Mesothelial cell of epicardium (in vitro differentiated cells): ENCODE data around the gene REEP6. TPM values are rescaled to one million over a fixed set of nuclear protein-coding genes. Genes with fewer than 3 reads are reported as not detected.

Source experiments
- DNase-seq, 2 experiments: peaks; one replicate each; pipeline ENCODE4 v3.0.0; 2021; ENCODE audit warnings: low spot score in 2 of 2; ENCODE audit not compliant: unreplicated experiment in 2 of 2
- H3K27ac Mint-ChIP-seq: 2 replicates; pipeline ENCODE4 v1.8.0; 2021; ENCODE audit warnings: mixed read lengths
- H3K27me3 Mint-ChIP-seq: 2 replicates; pipeline ENCODE4 v1.8.0; 2021; ENCODE audit warnings: low read depth, mixed read lengths
- H3K36me3 Mint-ChIP-seq: 2 replicates; pipeline ENCODE4 v1.8.0; 2021; ENCODE audit warnings: mixed read lengths
- H3K4me1 Mint-ChIP-seq: 2 replicates; pipeline ENCODE4 v1.8.0; 2021; ENCODE audit warnings: mixed read lengths
- H3K4me3 Mint-ChIP-seq: 2 replicates; pipeline ENCODE4 v1.8.0; 2021; ENCODE audit warnings: mild to moderate bottlenecking, moderate library complexity, mixed read lengths
- H3K9me3 Mint-ChIP-seq: 2 replicates; pipeline ENCODE4 v1.8.0; 2021; ENCODE audit warnings: mixed read lengths
- CTCF ChIP-seq: fragments of 200-600 bp; sonication (generic); IDR thresholded peaks from one replicate; pipeline ENCODE4 v1.5.0; 2021; ENCODE audit warnings: antibody characterized with exemption; ENCODE audit not compliant: unreplicated experiment
- total RNA-seq: library from RNA; stranded (reverse); gene quantifications from 3 replicates; pipeline ENCODE4 v1.2.1, GENCODE V29; 2021

REEP6 gene
- total RNA-seq, 1 donor from 2014 or later, result 3.8 TPM

- no peaks in the 10 kb centered on the region for H3K9me3 Mint-ChIP-seq
- H3K27ac Mint-ChIP-seq, result no peak overlapping the region
- H3K36me3 Mint-ChIP-seq, result no peaks in the 10 kb centered on the region
- TF ChIP-seq CTCF, result no peak
- peaks cover 71% of the 10 kb centered on the region for H3K27me3 Mint-ChIP-seq
- no peak overlapping the region for H3K4me3 Mint-ChIP-seq
- DNase-seq, result no peak
- peaks cover 4% of the 10 kb centered on the region for H3K4me1 Mint-ChIP-seq
Measured at GRCh38 chr19:1525343-1525742, 34.4 kb downstream of the REEP6 start.

GRCh38 chr19:1526066-1526778 is 35.2 kb downstream of the REEP6 start:
- Mint-ChIP-seq H3K27me3 (peaks cover 68% of the 10 kb centered on the region), H3K4me1 (peaks cover 4% of the 10 kb centered on the region), H3K36me3 (no peaks in the 10 kb centered on the region), H3K27ac (no peak overlapping the region), H3K9me3 (no peaks in the 10 kb centered on the region), H3K4me3 (peak overlapping the region; percentile 15)
- no peak for TF ChIP-seq CTCF
- no peak for DNase-seq

- peaks cover 65% of the 10 kb centered on the region for H3K27me3 Mint-ChIP-seq
- H3K4me1 Mint-ChIP-seq, result peaks cover 4% of the 10 kb centered on the region
- no peak overlapping the region for H3K27ac Mint-ChIP-seq
- H3K36me3 Mint-ChIP-seq, result no peaks in the 10 kb centered on the region
- no peaks in the 10 kb centered on the region for H3K9me3 Mint-ChIP-seq
- TF ChIP-seq CTCF, result no peak
- H3K4me3 Mint-ChIP-seq, result no peak overlapping the region
- no peak for DNase-seq
Measured at GRCh38 chr19:1526979-1527649, 36.1 kb downstream of the REEP6 start.

GRCh38 chr19:1527650-1528309 is 36.8 kb downstream of the REEP6 start:
- no peaks in the 10 kb centered on the region for H3K36me3 Mint-ChIP-seq
- peaks cover 4% of the 10 kb centered on the region for H3K4me1 Mint-ChIP-seq
- no peaks in the 10 kb centered on the region for H3K9me3 Mint-ChIP-seq
- peaks cover 59% of the 10 kb centered on the region for H3K27me3 Mint-ChIP-seq
- H3K4me3 Mint-ChIP-seq, result no peak overlapping the region
- H3K27ac Mint-ChIP-seq, result no peak overlapping the region
- no peak for DNase-seq
- TF ChIP-seq CTCF, result no peak

- no peak for TF ChIP-seq CTCF
- H3K4me1 Mint-ChIP-seq, result peaks cover 4% of the 10 kb centered on the region
- H3K4me3 Mint-ChIP-seq, result no peak overlapping the region
- no peak for DNase-seq
- H3K27ac Mint-ChIP-seq, result no peak overlapping the region
- no peaks in the 10 kb centered on the region for H3K9me3 Mint-ChIP-seq
- no peaks in the 10 kb centered on the region for H3K36me3 Mint-ChIP-seq
- peaks cover 54% of the 10 kb centered on the region for H3K27me3 Mint-ChIP-seq
Measured at GRCh38 chr19:1528596-1529429, 37.8 kb downstream of the REEP6 start.
